ENCODE results near the gene MCM8. TPM values are rescaled to one million over a fixed set of nuclear protein-coding genes. Genes with fewer than 3 reads are reported as not detected.

MCM8 gene
- total RNA-seq, 1 experiment from 2014 or later = 53.3 TPM

DNA sequence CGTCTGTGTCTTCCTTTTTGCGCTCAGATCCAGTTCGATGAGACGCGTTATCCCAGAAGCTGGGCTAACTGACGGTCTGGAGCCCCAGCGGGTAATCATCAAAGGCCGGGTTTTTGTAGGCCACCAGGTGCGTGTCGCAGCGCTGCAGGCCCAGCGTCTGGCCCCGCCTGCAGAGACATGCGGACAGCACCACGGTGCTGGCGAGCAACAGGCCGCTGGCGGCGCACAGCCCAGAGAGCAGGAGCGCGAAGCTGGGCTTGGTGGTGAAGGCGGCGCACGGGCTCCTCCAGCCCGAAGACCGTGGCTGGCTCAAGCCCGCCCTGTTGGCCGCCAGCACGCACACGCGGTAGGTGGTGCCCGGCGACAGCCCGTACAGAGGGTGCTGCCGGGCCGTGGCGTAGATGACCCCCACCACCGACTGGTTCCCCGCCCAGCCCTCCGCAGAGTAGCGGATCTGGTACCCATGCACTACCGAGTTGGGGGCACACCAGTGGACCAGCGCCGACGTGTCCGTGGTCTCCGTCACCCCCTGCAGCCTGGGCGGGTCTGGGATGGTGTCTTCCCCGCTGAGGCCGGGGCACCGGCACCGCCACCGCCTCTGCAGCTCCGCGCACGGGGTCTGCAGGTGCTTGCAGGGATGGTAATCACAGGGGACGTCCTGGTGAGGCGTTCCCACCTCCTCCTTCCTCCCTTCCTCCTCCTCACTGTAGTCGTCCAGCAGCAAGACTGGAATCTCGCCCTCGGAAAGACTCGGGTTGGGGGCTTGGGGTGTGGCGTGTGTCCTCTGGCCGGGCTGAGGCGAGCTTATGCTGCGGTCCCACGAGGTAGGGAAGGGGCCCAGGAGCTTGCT lies 90.7 kb downstream of the MCM8 start:
- no peak for DNase-seq (ENCODE audit: low read depth)

DNA sequence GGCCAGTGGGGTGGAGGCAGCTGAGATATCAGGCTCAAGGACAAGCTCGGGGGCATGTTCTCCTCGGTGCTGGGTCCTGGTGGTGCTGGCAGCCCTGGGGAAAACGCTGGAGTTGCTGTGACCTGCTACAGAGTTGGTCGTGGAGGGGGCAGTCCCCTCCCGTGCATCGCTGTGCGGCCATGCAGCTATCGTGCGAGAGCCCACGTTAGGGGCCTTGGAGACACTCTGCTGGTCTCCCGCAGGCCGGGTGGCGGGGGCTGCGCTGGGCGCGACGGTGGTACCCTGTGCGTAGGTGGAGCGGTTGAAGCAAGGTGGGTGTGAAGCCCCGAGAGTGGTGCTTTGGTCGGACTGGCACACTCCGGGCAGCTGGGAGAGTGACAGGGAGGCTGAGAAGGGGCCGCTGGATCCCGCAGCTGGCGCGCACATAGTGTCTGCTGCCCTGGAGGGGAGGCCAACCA lies 91.4 kb downstream of the MCM8 start:
- DNase-seq (ENCODE audit: low read depth) = no peak

DNA sequence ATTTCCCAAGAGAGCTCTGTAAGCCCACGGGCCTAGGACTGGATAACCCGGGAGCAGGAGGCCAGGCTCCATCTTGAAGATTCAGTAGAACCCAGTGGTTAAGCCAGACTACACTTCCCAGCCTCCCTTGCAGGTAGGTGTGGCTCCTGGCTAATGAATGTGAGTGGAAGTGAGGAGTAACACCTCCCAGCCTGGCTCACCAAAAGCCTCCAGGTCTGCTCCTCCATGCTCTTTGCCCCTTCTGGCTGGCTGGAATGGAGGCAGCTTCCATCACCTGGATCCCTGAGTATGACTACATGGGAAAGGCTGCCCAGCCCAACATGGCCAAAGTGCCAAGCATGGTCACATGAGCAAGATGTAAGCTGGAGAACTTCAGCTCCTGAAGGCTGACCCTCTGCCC lies 93.7 kb downstream of the MCM8 start:
- no peak for DNase-seq (ENCODE audit: low read depth)

DNA sequence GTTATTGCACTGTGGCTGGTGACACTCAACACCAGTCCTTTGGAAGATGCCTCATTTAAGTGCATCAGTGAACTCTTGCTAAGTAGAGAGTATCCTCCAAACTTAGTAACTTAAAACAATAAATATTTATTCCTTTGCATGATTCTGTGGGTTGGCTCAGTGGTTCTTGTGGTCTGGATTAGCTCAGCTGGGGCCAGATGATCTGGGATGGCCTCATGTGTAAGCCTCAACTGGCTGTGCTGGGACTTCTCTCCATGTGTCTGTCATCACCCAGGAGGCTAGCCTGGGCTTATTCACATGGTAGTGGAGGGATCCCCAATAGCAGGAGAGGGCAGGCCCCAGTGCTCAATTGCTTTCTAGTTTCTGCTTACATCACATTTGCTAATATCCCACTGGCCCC lies 95.1 kb downstream of the MCM8 start:
- peak; percentile 46 for DNase-seq (ENCODE audit: low read depth)

- DNase-seq (ENCODE audit: low read depth) = no peak
These were observed 96.0 kb downstream of the MCM8 start for GRCh38 chr20:6046432-6046831.

GRCh38 chr20:6048391-6048790 lies 97.9 kb downstream of the MCM8 start:
- DNase-seq (ENCODE audit: low read depth) = no peak

Other genes with a start within 250 kb of the MCM8 start
- gene SHLD1, start 200.3 kb upstream of the MCM8 start, total RNA-seq (2014; rRNA removed; shearing (Covaris generic)) = 12.5 and 15.5 TPM in 2 replicates
- 0.36 and 0.39 TPM in 2 replicates for gene CHGB, start 39.1 kb upstream of the MCM8 start, total RNA-seq (2014; rRNA removed; shearing (Covaris generic))
- gene TRMT6, start 119 bp upstream of the MCM8 start, total RNA-seq (2014; rRNA removed; shearing (Covaris generic)) = 20.9 and 21.9 TPM in 2 replicates
- gene CRLS1, start 55.5 kb downstream of the MCM8 start, total RNA-seq (2014; rRNA removed; shearing (Covaris generic)) = 87.8 and 108 TPM in 2 replicates
- not detected in 2 replicates for gene LRRN4, start 103.4 kb downstream of the MCM8 start, total RNA-seq (2014; rRNA removed; shearing (Covaris generic))
- 5.7 and 6.4 TPM in 2 replicates for gene FERMT1, start 172.4 kb downstream of the MCM8 start, total RNA-seq (2014; rRNA removed; shearing (Covaris generic))